ENCODE results near the gene COA3.

- TF ChIP-seq CTCF (IDR thresholded peaks at IDR 0.05) = no peak
- TF ChIP-seq REST (IDR thresholded peaks at IDR 0.05) = no peak
- no peak for TF ChIP-seq RNF2 (IDR thresholded peaks at IDR 0.05; ENCODE audit: borderline replicate concordance, low read depth)
- TF ChIP-seq MAX (IDR thresholded peaks at IDR 0.05) = no peak
These were observed 35.4 kb upstream of the COA3 start for GRCh38 chr17:42833767-42834422.
